CD14-positive monocyte (primary cell): ENCODE results near the gene ZBTB22. TPM values are rescaled to one million over a fixed set of nuclear protein-coding genes. Genes with fewer than 3 reads are reported as not detected.

Experiments used
- DNase-seq, 3 donors: peaks; one replicate each; pipeline ENCODE4 v3.0.0-alpha.2; 2011 to 2022
- H2AFZ ChIP-seq: 2 replicates; pipeline ENCODE4 v1.6.0; 2012; ENCODE audit warnings: mild to moderate bottlenecking, low read depth, low read length, inconsistent platforms; ENCODE audit not compliant: insufficient read depth, poor library complexity, severe bottlenecking
- H3K27ac ChIP-seq, 2 donors: 1 replicate in 1 of 2; 2 replicates in 1 of 2; pipeline ENCODE4 v1.5.1; 2012 to 2013; ENCODE audit warnings: low read length in 2 of 2, control low read depth in 1 of 2, inconsistent platforms in 1 of 2, low read depth in 1 of 2, mild to moderate bottlenecking in 1 of 2
- H3K27me3 ChIP-seq, 2 donors: one replicate each; pipeline versions ENCODE4 v1.6.0 to v1.6.1; 2011 to 2013; ENCODE audit warnings: low read length in 2 of 2; ENCODE audit not compliant: control insufficient read depth in 2 of 2, insufficient read depth in 2 of 2
- H3K36me3 ChIP-seq, 2 donors: replicated peaks in 1 of 2; 1 replicate in 1 of 2; 2 replicates in 1 of 2; pipeline versions ENCODE4 v1.5.1 to v1.6.1; 2012 to 2013; ENCODE audit warnings: low read length in 2 of 2, control low read depth in 1 of 2, inconsistent platforms in 1 of 2, mild to moderate bottlenecking in 1 of 2; ENCODE audit not compliant: insufficient read depth in 2 of 2, control insufficient read depth in 1 of 2
- H3K4me1 ChIP-seq, 2 donors: 1 replicate in 1 of 2; 2 replicates in 1 of 2; pipeline versions ENCODE4 v1.5.1 to v1.6.1; 2012 to 2013; ENCODE audit warnings: low read length in 2 of 2, control low read depth in 1 of 2, inconsistent platforms in 1 of 2, mild to moderate bottlenecking in 1 of 2, moderate library complexity in 1 of 2; ENCODE audit not compliant: insufficient read depth in 2 of 2, control insufficient read depth in 1 of 2
- H3K4me2 ChIP-seq: replicated peaks from 2 replicates; pipeline ENCODE3; 2012; ENCODE audit warnings: low read length, moderate library complexity, mild to moderate bottlenecking; ENCODE audit not compliant: poor library complexity, severe bottlenecking; ENCODE audit errors: extremely low read depth
- H3K4me3 ChIP-seq, 3 experiments: fragments of 200-600 bp in 1 of 3; sonication (generic) in 1 of 3; replicated peaks in 1 of 3; 1 replicate in 2 of 3; 2 replicates in 1 of 3; pipeline ENCODE4 v1.5.1; 2011 to 2013; ENCODE audit warnings: low read length in 3 of 3, mild to moderate bottlenecking in 3 of 3, control low read depth in 2 of 3, low read depth in 2 of 3, inconsistent platforms in 1 of 3, moderate library complexity in 1 of 3
- H3K79me2 ChIP-seq: 2 replicates; pipeline ENCODE4 v1.6.0; 2012; ENCODE audit warnings: mild to moderate bottlenecking, control low read depth, inconsistent platforms, low read length, moderate library complexity; ENCODE audit not compliant: insufficient read depth
- H3K9ac ChIP-seq: 2 replicates; pipeline ENCODE4 v1.6.0; 2017; ENCODE audit warnings: low read length, mild to moderate bottlenecking; ENCODE audit not compliant: insufficient read depth, poor library complexity, severe bottlenecking
- H3K9me3 ChIP-seq, 2 donors: replicated peaks in 1 of 2; 1 replicate in 1 of 2; 2 replicates in 1 of 2; pipeline versions ENCODE4 v1.5.1 to v1.6.1; 2012 to 2013; ENCODE audit warnings: low read length in 2 of 2, control low read depth in 1 of 2; ENCODE audit not compliant: control insufficient read depth in 1 of 2, insufficient read depth in 1 of 2
- H4K20me1 ChIP-seq: 2 replicates; pipeline ENCODE4 v1.6.0; 2012; ENCODE audit warnings: mild to moderate bottlenecking, low read length, control low read depth, moderate library complexity; ENCODE audit not compliant: insufficient read depth
- H3K27ac Mint-ChIP-seq, 7 donors: one replicate each; pipeline ENCODE4 v1.8.0; 2020; ENCODE audit warnings: mild to moderate bottlenecking in 7 of 7, mixed read lengths in 7 of 7, moderate library complexity in 6 of 7, inconsistent platforms in 2 of 7
- H3K27me3 Mint-ChIP-seq, 3 donors: one replicate each; pipeline ENCODE4 v1.8.0; 2021 to 2022; ENCODE audit warnings: low read depth in 3 of 3, mild to moderate bottlenecking in 3 of 3, mixed read lengths in 3 of 3, moderate library complexity in 3 of 3, inconsistent platforms in 1 of 3
- H3K36me3 Mint-ChIP-seq, 2 donors: one replicate each; pipeline ENCODE4 v1.8.0; 2020; ENCODE audit warnings: mixed read lengths in 2 of 2, inconsistent platforms in 1 of 2, mild to moderate bottlenecking in 1 of 2
- H3K4me1 Mint-ChIP-seq: one replicate; pipeline ENCODE4 v1.8.0; 2020; ENCODE audit warnings: mild to moderate bottlenecking, mixed read lengths
- H3K4me3 Mint-ChIP-seq, 2 donors: one replicate each; pipeline ENCODE4 v1.8.0; 2020; ENCODE audit warnings: mild to moderate bottlenecking in 2 of 2, mixed read lengths in 2 of 2, moderate library complexity in 1 of 2
- H3K9me3 Mint-ChIP-seq, 7 donors: one replicate each; pipeline ENCODE4 v1.8.0; 2020 to 2022; ENCODE audit warnings: mixed read lengths in 7 of 7, mild to moderate bottlenecking in 6 of 7, moderate library complexity in 6 of 7, inconsistent platforms in 2 of 7
- WGBS: methylation state at CpG from one replicate; pipeline ENCODE4 v1.1.5; 2013; ENCODE audit warnings: missing lambda C conversion rate; ENCODE audit not compliant: insufficient coverage; 5-methylcytosine and 5-hydroxymethylcytosine counted together
- intact Hi-C, 2 donors: fragments of 100-400 bp; cut with micrococcal nuclease; formaldehyde crosslinking; loops; one replicate each; pipeline versions ENCODE4 v1.15.0 to v1.15.1; 2023
- polyA plus RNA-seq, 3 donors: library from polyadenylated mRNA; depleted of rRNA in 1 of 3; unstranded in 2 of 3; stranded (reverse) in 1 of 3; fragments of 300-500 nt in 2 of 3; fragments of >200 nt in 1 of 3; fragmentation: Illumina TruSeq in 2 of 3; gene quantifications; 1 replicate in 2 of 3; 2 replicates in 1 of 3; pipeline ENCODE4 v1.2.3, GENCODE V29; 2012 to 2021
- TF ChIP-seq, protein P1 (sequence below): fragments of 200-600 bp; IDR thresholded peaks from one replicate; pipeline ENCODE4 v1.8.0; 2022; ENCODE audit warnings: antibody characterized with exemption, mild to moderate bottlenecking

ZBTB22 gene
- polyA plus RNA-seq, 3 donors = 12.2 to 16.5 (median 16.1) TPM

DNA sequence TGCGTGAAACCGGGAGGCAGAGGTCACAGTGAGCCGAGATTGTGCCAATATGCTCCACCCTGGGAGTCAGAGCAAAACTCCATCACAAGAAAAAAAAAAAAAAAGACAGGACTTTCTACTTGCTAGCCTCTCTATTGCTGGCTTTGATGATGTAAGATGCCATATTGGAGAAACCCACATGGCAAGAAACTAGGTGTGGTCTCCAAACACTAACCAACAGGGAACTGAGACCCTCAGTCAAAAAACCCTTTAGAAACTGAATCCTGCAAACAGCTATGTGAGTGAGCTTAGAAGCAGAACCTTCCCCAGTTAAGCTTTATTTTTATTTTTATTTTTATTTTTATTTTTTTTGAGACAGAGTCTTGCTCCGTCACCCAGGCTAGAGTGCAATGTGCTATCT, 18.4 kb upstream of the ZBTB22 start:
- Histone ChIP-seq H3K4me1 (no peaks in the 10 kb centered on the region), H3K27ac (no peak overlapping the region), H3K9me3 (no peaks in the 10 kb centered on the region), H3K4me2 (no peak overlapping the region), H3K79me2 (no peaks in the 10 kb centered on the region), H4K20me1 (no peaks in the 10 kb centered on the region), H3K27me3 (no peaks in the 10 kb centered on the region), H3K9ac (no peak overlapping the region), H2AFZ (no peak overlapping the region), H3K36me3 (no peaks in the 10 kb centered on the region), H3K4me3 (no peak overlapping the region)
- peaks cover 2 to 3% (median 2%) of the 10 kb centered on the region in 3 donors for H3K27me3 Mint-ChIP-seq
- H3K9me3 Mint-ChIP-seq = no peaks in the 10 kb centered on the region
- no peak for DNase-seq
- no peak overlapping the region for H3K4me3 Mint-ChIP-seq
- H3K27ac Mint-ChIP-seq = no peak overlapping the region
- peaks cover 3% of the 10 kb centered on the region for H3K4me1 Mint-ChIP-seq
- intact Hi-C loops = no loop called here
- WGBS = no CpG with 5 or more reads among the region's 4 CpGs
- H3K36me3 Mint-ChIP-seq = no peaks in the 10 kb centered on the region
- TF ChIP-seq, protein P1, sequence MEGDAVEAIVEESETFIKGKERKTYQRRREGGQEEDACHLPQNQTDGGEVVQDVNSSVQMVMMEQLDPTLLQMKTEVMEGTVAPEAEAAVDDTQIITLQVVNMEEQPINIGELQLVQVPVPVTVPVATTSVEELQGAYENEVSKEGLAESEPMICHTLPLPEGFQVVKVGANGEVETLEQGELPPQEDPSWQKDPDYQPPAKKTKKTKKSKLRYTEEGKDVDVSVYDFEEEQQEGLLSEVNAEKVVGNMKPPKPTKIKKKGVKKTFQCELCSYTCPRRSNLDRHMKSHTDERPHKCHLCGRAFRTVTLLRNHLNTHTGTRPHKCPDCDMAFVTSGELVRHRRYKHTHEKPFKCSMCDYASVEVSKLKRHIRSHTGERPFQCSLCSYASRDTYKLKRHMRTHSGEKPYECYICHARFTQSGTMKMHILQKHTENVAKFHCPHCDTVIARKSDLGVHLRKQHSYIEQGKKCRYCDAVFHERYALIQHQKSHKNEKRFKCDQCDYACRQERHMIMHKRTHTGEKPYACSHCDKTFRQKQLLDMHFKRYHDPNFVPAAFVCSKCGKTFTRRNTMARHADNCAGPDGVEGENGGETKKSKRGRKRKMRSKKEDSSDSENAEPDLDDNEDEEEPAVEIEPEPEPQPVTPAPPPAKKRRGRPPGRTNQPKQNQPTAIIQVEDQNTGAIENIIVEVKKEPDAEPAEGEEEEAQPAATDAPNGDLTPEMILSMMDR = no peak

DNA sequence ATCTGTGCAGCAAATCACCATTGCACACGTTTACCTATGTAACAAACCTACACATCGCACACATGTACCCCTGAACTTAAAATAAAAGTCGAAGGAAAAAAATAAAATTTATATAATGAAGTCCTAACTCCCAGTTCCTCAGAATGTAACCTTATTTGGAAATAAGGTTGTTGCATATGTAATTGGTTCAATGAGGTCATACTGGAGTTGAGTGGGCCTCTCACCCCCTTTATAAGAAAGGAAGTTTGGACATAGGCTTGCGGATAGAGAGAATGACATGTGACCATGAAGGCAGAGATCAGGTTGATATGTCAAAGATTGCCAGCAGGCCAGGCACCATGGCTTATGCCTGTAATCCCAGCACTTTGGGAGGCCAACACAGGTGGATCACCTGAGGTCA, 16.1 kb upstream of the ZBTB22 start:
- peaks cover 3% of the 10 kb centered on the region for H3K4me1 Mint-ChIP-seq
- Histone ChIP-seq H4K20me1 (no peaks in the 10 kb centered on the region), H2AFZ (no peak overlapping the region), H3K4me1 (no peaks in the 10 kb centered on the region), H3K36me3 (no peaks in the 10 kb centered on the region), H3K9ac (no peak overlapping the region), H3K27me3 (no peaks in the 10 kb centered on the region), H3K4me2 (no peak overlapping the region), H3K4me3 (no peak overlapping the region), H3K79me2 (no peaks in the 10 kb centered on the region), H3K9me3 (no peaks in the 10 kb centered on the region), H3K27ac (no peak overlapping the region)
- no peaks in the 10 kb centered on the region for H3K36me3 Mint-ChIP-seq
- intact Hi-C loops = no loop called here
- no peaks in the 10 kb centered on the region for H3K9me3 Mint-ChIP-seq
- no peak for DNase-seq
- no peak overlapping the region for H3K27ac Mint-ChIP-seq
- WGBS = no CpG with 5 or more reads among the region's 4 CpGs
- peaks cover 0 to 8% (median 4%) of the 10 kb centered on the region in 3 donors for H3K27me3 Mint-ChIP-seq
- TF ChIP-seq, protein P1 = no peak
- H3K4me3 Mint-ChIP-seq = no peak overlapping the region
